ENCODE measurements around the gene BMPR1A.
A peak's percentile ranks its signal among the peaks of the same experiment; 100 is the strongest.

Gene BMPR1A

DNA sequence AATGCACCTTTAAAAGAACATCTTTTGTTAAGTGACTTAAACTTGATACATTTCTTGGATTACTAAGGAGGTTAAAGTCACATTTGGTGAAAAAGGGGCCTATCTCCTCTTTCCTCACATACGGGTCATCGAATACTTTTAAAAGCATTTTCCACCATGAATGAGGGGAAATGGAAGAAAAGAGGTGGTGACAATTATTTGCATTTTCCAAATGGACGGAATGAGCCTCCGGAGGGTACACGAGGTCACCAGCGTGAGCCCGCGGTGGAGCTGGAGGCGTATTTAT lies 1.0 kb upstream of the BMPR1A start:
- H3K27ac ChIP-seq = no peak overlapping the region; a peak in 3 of 22 replicates

DNA sequence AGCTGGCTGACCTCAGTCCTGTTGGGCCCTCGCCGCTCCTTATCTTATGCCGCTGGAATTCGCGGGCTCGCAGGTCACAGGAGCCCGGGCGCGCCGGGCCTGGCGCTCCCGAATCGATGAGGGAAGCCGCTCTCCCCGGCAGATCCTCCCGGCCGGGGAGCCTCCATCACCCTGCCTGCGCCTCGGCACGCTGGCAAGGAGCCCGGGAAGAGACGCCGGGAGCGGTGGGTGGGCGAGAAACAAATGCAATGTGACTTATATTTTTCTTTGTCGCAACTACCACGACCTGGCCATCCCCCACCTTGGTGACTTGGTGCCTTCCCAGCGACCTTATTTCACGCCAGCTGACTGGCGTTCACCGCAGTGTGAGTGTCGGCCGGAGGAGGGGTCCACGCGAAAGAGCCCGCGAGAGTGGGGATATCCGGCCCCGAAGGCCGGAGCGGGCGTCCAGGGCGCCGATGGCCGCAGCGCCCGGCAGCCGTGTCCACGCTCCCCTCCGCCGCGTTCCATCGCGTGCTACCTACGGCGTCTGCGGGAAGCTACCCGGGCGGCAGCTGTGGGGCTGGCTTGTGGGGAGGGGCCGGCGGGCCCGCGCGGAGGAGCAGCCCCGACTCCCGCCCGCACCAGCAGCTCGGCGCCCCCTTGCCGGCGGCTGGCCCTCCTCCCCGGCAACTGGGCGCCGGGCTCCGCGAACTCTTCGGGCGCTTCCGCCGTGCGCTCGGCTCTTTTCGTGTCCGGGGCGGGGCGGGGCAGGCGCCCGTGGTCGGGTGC lies 494 bp upstream of the BMPR1A start:
- Histone ChIP-seq H4K20me1 (peaks cover 4 to 52% (median 35%) of the 10 kb centered on the region in 11 experiments; a peak in 17 of 22 replicates), H3K27me3 (peaks cover 88 to 100% (median 98%) of the 10 kb centered on the region in 11 experiments), H3K9me3 (replicated peaks in 1 of 11) (peaks cover 0 to 3% (median 0%) of the 10 kb centered on the region in 11 experiments; a peak in 1 of 22 replicates), H3K4me2 (peak overlapping the region; percentile 95 to 100 (median 99)), H3K36me3 (no peaks in the 10 kb centered on the region), H3K27ac (peak overlapping the region in 5 of 11 experiments; percentile 35 to 64 (median 55); a peak in 8 of 22 replicates), H3K9ac (peak overlapping the region; percentile 19 to 81 (median 74); a peak in 21 of 22 replicates), H3K4me3 (peak overlapping the region; percentile 60 to 89 (median 72)), H3K4me1 (peaks cover 14 to 31% (median 17%) of the 10 kb centered on the region in 10 experiments)
- no peak for TF ChIP-seq Cebpa-rat (IDR thresholded peaks at IDR 0.05)

More for the DNA sequence above, 1.0 kb upstream of the BMPR1A start:
- no peaks in the 10 kb centered on the region for H3K36me3 ChIP-seq
- peaks cover 88 to 100% (median 98%) of the 10 kb centered on the region in 11 experiments for H3K27me3 ChIP-seq
- peaks cover 0 to 4% (median 0%) of the 10 kb centered on the region in 11 experiments; a peak in 1 of 22 replicates for H3K9me3 ChIP-seq (replicated peaks in 1 of 11)
- no peak for TF ChIP-seq Cebpa-rat (IDR thresholded peaks at IDR 0.05)
- H4K20me1 ChIP-seq = peaks cover 4 to 52% (median 35%) of the 10 kb centered on the region in 11 experiments; a peak in 17 of 22 replicates
- peak overlapping the region; percentile 95 to 100 (median 99) for H3K4me2 ChIP-seq
- H3K9ac ChIP-seq = peak overlapping the region in 9 of 11 experiments; percentile 67 to 81 (median 74); a peak in 14 of 22 replicates
- peak overlapping the region; percentile 60 to 89 (median 72) for H3K4me3 ChIP-seq
- peaks cover 14 to 31% (median 17%) of the 10 kb centered on the region in 10 experiments for H3K4me1 ChIP-seq

- Histone ChIP-seq H3K4me1 (peaks cover 14 to 30% (median 17%) of the 10 kb centered on the region in 10 experiments), H3K9ac (peak overlapping the region; percentile 38 to 84 (median 69); a peak in 20 of 22 replicates), H3K9me3 (replicated peaks in 1 of 11) (no peaks in the 10 kb centered on the region), H4K20me1 (peaks cover 4 to 52% (median 35%) of the 10 kb centered on the region in 11 experiments; a peak in 17 of 22 replicates), H3K4me2 (peak overlapping the region; percentile 94 to 100 (median 99)), H3K4me3 (peak overlapping the region; percentile 60 to 89 (median 72)), H3K36me3 (no peaks in the 10 kb centered on the region), H3K27ac (peak overlapping the region in 3 of 11 experiments; percentile 49 to 61 (median 51); a peak in 4 of 22 replicates), H3K27me3 (peaks cover 79 to 98% (median 92%) of the 10 kb centered on the region in 11 experiments)
- no peak for TF ChIP-seq Cebpa-rat (IDR thresholded peaks at IDR 0.05)
Observed at GRCh38 chr10:86757113-86757972, 924 bp downstream of the BMPR1A start.

- Histone ChIP-seq H3K9ac (no peak overlapping the region), H3K27me3 (peaks cover 69 to 89% (median 82%) of the 10 kb centered on the region in 11 experiments), H4K20me1 (peaks cover 4 to 52% (median 31%) of the 10 kb centered on the region in 11 experiments; a peak in 17 of 22 replicates), H3K4me2 (peak overlapping the region in 2 of 11 experiments; percentile 0 to 1; a peak in 1 of 22 replicates), H3K4me3 (no peak overlapping the region), H3K27ac (no peak overlapping the region), H3K36me3 (no peaks in the 10 kb centered on the region), H3K9me3 (replicated peaks in 1 of 11) (no peaks in the 10 kb centered on the region), H3K4me1 (peaks cover 14 to 19% (median 15%) of the 10 kb centered on the region in 10 experiments)
- no peak for TF ChIP-seq Cebpa-rat (IDR thresholded peaks at IDR 0.05)
Observed at GRCh38 chr10:86758189-86759072, 2.0 kb downstream of the BMPR1A start.

GRCh38 chr10:86759073-86759672 lies 2.8 kb downstream of the BMPR1A start:
- Histone ChIP-seq H3K9ac (no peak overlapping the region), H3K36me3 (no peaks in the 10 kb centered on the region), H3K4me2 (peak overlapping the region in 2 of 11 experiments; percentile 0 to 1; a peak in 2 of 22 replicates), H4K20me1 (peaks cover 4 to 49% (median 24%) of the 10 kb centered on the region in 11 experiments; a peak in 17 of 22 replicates), H3K9me3 (replicated peaks in 1 of 11) (no peaks in the 10 kb centered on the region), H3K27me3 (peaks cover 61 to 81% (median 75%) of the 10 kb centered on the region in 11 experiments), H3K27ac (no peak overlapping the region), H3K4me3 (no peak overlapping the region), H3K4me1 (peaks cover 13 to 19% (median 15%) of the 10 kb centered on the region in 10 experiments; a peak in 19 of 20 replicates)
- TF ChIP-seq Cebpa-rat (IDR thresholded peaks at IDR 0.05) = no peak

- no peak for TF ChIP-seq Cebpa-rat (IDR thresholded peaks at IDR 0.05)
- Histone ChIP-seq H3K9me3 (replicated peaks in 1 of 11) (no peaks in the 10 kb centered on the region), H3K9ac (no peak overlapping the region), H3K27ac (no peak overlapping the region), H3K27me3 (peaks cover 24 to 39% (median 35%) of the 10 kb centered on the region in 11 experiments), H3K4me2 (no peak overlapping the region), H4K20me1 (peaks cover 0 to 12% (median 5%) of the 10 kb centered on the region in 11 experiments; a peak in 8 of 22 replicates), H3K36me3 (no peaks in the 10 kb centered on the region), H3K4me1 (peaks cover 0 to 7% (median 0%) of the 10 kb centered on the region in 10 experiments; a peak in 1 of 20 replicates), H3K4me3 (no peak overlapping the region)
Observed at GRCh38 chr10:86763404-86763803, 7.0 kb downstream of the BMPR1A start.

DNA sequence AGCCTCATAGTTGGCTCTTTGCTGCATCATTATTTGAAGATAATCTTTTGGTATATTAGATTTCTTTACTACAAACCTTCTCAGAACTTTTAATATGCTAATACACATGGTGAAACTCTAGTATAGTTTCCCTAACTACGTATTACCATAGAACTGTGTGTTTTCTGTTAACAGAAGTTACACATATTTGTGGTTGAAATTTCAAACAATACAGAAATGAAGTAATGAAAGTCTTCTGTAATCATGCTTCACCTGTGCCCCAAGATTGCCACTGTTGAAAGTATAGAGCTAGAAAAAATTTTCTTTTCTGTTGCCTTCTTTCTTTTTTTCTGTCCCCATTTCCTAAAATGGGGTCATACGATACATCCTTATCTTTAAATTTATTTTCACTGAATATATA lies 9.1 kb downstream of the BMPR1A start:
- 0 out of 22 replicates have a peak, but pooled peaks cover 0 to 5% (median 0%) of the 10 kb centered on the region in 11 experiments for H4K20me1 ChIP-seq
- no peak overlapping the region for H3K9ac ChIP-seq
- H3K36me3 ChIP-seq = no peaks in the 10 kb centered on the region
- no peak overlapping the region for H3K4me2 ChIP-seq
- H3K9me3 ChIP-seq (replicated peaks in 1 of 11) = no peaks in the 10 kb centered on the region
- peaks cover 4 to 18% (median 14%) of the 10 kb centered on the region in 11 experiments for H3K27me3 ChIP-seq
- H3K4me3 ChIP-seq = no peak overlapping the region
- H3K4me1 ChIP-seq = no peaks in the 10 kb centered on the region
- no peak for TF ChIP-seq Cebpa-rat (IDR thresholded peaks at IDR 0.05)
- no peak overlapping the region for H3K27ac ChIP-seq
